22Rv1 (cell line): ENCODE results near the gene PLCB4.

ENCODE experiments used
- H3K27ac ChIP-seq: fragments of 450-650 bp; 2 replicates; pipeline ENCODE4 v1.5.1; 2017
- ZFX ChIP-seq: fragments of 450-650 bp; IDR thresholded peaks from 2 replicates; pipeline ENCODE4 v1.6.1; 2017; ENCODE audit warnings: antibody characterized with exemption, borderline replicate concordance
- TF ChIP-seq, protein P1 (sequence below): fragments of 450-650 bp; IDR thresholded peaks from 2 replicates; pipeline ENCODE4 v1.5.1; 2017; ENCODE audit warnings: mild to moderate bottlenecking

The PLCB4 gene

DNA sequence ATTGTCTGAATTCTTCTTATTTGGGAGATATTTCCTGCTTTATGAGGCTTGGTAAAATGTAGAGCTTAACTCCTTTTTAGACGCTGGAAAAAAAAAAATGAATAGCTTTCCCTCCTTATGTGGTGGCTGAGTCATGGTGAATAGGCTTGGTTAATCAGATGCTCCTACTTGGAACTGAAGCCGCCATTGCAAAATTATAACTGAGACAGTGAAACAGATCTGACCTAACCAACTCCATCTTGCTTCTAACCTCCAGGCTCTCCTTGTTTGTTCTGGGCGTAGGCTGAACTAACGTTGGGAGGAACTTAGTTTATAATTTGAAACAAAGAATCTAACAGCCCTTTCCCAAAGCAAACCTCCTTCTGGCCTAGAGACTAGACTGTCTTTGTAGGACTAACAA is 43.2 kb upstream of the PLCB4 start:
- TF ChIP-seq ZFX = no peak
- TF ChIP-seq, protein P1, sequence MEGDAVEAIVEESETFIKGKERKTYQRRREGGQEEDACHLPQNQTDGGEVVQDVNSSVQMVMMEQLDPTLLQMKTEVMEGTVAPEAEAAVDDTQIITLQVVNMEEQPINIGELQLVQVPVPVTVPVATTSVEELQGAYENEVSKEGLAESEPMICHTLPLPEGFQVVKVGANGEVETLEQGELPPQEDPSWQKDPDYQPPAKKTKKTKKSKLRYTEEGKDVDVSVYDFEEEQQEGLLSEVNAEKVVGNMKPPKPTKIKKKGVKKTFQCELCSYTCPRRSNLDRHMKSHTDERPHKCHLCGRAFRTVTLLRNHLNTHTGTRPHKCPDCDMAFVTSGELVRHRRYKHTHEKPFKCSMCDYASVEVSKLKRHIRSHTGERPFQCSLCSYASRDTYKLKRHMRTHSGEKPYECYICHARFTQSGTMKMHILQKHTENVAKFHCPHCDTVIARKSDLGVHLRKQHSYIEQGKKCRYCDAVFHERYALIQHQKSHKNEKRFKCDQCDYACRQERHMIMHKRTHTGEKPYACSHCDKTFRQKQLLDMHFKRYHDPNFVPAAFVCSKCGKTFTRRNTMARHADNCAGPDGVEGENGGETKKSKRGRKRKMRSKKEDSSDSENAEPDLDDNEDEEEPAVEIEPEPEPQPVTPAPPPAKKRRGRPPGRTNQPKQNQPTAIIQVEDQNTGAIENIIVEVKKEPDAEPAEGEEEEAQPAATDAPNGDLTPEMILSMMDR = no peak
- no peak overlapping the region for H3K27ac ChIP-seq

DNA sequence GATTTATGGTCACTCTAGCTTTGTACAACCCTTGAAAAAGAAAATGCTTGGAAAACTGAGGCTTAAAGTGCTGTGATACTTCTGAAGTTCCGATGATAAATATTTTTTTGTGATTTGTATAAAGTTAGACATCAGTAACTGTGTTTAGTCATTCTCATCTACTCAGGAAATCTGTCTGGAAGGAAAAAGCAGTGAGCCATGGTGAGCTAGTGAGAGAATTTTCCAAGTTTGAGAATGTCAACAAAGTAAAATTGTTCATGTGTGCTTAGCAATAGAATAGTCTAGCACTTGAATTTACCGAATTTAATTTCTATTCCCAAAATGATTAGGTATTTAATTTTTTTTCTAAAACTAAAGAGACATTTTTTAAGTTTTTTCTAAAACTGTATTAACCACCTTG is 41.3 kb upstream of the PLCB4 start:
- no peak overlapping the region for H3K27ac ChIP-seq
- TF ChIP-seq, protein P1 = no peak
- no peak for TF ChIP-seq ZFX

DNA sequence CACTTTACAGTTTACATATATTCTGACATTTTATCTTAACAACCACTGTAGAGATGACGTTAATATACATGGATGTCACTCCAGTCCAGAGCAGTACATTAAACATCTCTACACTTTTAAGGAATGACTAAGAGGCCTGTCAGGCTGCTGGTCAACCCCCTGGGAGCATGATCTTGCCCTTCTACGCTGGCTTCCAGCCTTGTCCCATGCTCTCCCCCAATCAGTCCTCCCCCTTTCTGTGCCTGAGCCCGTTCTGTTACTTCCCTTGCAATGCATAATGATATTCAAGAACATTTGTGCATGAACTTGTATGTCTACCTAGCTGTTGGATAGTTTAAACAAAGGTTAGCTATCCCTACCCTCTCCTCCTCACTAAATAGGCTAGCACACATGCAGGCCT is 40.5 kb upstream of the PLCB4 start:
- no peak overlapping the region for H3K27ac ChIP-seq
- no peak for TF ChIP-seq ZFX
- TF ChIP-seq, protein P1 = no peak

DNA sequence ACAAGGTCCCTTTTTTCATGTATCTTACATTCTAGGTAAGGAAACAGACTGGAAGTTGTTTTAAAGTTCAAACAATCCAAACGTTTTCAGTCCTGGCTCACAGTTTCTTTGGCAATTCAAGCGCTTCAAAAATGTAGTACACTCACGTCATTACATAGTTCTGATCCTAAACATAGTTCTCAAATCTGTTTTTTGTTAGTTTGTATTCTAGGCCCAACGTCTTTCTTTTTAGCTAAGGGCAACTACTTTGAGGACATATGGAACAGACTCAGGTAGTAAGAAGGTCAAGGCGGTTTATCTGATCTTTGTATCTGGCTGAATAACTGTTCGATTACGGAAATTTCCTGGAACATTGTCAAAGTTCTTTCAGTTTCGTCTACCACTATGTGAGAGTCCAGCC is 36.9 kb upstream of the PLCB4 start:
- H3K27ac ChIP-seq = no peak overlapping the region
- TF ChIP-seq, protein P1 = no peak

DNA sequence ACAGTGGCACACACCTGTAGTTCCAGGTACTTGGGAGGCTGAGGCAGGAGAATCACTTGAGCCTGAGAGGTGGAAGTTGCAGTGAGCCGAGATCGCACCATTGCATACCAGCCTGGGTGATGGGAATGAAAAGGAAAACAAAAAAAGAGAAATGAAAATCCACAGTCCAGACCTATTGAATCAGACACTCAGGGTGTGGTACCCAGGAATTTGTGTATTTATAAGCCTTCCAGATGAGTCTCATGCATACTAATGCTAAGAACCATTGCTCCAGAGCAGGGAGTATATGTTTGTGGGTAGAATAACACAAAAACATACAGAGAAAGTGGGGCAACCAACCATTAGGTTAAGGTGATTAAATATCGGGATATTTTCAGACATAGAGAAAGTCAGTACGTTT is 36.1 kb upstream of the PLCB4 start:
- TF ChIP-seq, protein P1 = no peak
- no peak for TF ChIP-seq ZFX
- no peak overlapping the region for H3K27ac ChIP-seq

DNA sequence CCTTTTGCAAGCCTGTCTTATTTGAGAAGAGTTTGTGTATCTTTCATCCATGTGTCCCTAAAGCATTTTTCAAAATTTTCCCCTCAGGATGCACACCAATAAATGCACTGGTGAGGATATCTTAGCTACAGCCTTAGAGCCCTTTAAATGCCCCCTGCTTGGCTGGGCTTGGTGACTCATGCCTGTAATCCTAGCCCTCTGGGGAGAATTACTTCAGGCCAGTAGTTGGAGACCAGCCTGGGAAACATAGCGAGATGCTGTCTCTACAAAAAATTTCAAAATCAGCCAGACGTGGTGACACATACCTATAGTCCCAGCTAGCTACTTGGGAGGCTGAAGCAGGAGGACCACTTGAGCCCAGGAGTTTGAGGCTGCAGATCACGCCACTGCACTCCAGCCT is 33.8 kb upstream of the PLCB4 start:
- no peak overlapping the region for H3K27ac ChIP-seq
- TF ChIP-seq, protein P1 = no peak
- no peak for TF ChIP-seq ZFX

DNA sequence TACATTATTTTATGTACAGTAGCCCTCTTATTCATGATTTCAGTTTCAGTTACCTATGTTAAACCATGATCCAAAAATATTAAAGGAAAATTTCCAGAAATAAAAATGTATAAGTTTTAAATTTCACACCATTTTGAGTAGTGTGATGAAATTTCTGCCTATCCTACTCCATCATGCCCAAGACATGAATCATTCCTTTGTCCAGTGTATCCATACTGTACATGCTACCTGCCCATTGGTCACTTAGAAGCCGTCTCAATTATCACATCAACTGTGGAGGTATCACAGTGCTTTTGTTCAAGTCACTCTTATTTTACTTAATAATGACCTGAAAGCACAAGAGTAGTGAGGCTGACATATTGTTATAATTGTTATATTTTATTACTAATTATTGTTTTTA is 32.3 kb upstream of the PLCB4 start:
- no peak overlapping the region for H3K27ac ChIP-seq
- TF ChIP-seq, protein P1 = no peak
- TF ChIP-seq ZFX = no peak
